Measurements from ENCODE around the gene SLC10A3. TPM values are rescaled to one million over a fixed set of nuclear protein-coding genes. Genes with fewer than 3 reads are reported as not detected.

Gene SLC10A3
- total RNA-seq, 4 donors from 2014 or later, result 9.1 to 62.8 (median 32.7) TPM

- no peaks in the 10 kb centered on the region for H3K36me3 ChIP-seq
- intact Hi-C loops (cut with DNase I; ENCODE audit: low total_unique reads), result no loop called here
Observed at GRCh38 chrX:154471839-154472684, 18.4 kb downstream of the SLC10A3 start.

GRCh38 chrX:154470914-154471568, 19.4 kb downstream of the SLC10A3 start:
- intact Hi-C loops (cut with DNase I; ENCODE audit: low total_unique reads), result no loop called here
- Histone ChIP-seq H3K27me3 (no peaks in the 10 kb centered on the region), H3K36me3 (no peaks in the 10 kb centered on the region), H3K4me1 (no peaks in the 10 kb centered on the region), H3K27ac (no peak overlapping the region), H3K4me3 (no peak overlapping the region), H3K9me3 (no peaks in the 10 kb centered on the region)
- TF ChIP-seq POLR2A (IDR thresholded peaks at IDR 0.05), result no peak
- TF ChIP-seq, protein P1, sequence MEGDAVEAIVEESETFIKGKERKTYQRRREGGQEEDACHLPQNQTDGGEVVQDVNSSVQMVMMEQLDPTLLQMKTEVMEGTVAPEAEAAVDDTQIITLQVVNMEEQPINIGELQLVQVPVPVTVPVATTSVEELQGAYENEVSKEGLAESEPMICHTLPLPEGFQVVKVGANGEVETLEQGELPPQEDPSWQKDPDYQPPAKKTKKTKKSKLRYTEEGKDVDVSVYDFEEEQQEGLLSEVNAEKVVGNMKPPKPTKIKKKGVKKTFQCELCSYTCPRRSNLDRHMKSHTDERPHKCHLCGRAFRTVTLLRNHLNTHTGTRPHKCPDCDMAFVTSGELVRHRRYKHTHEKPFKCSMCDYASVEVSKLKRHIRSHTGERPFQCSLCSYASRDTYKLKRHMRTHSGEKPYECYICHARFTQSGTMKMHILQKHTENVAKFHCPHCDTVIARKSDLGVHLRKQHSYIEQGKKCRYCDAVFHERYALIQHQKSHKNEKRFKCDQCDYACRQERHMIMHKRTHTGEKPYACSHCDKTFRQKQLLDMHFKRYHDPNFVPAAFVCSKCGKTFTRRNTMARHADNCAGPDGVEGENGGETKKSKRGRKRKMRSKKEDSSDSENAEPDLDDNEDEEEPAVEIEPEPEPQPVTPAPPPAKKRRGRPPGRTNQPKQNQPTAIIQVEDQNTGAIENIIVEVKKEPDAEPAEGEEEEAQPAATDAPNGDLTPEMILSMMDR (IDR thresholded peaks at IDR 0.05), result no peak
- DNase-seq, result no peak

More at GRCh38 chrX:154471839-154472684, 18.4 kb downstream of the SLC10A3 start:
- Histone ChIP-seq H3K27ac (no peak overlapping the region), H3K9me3 (no peaks in the 10 kb centered on the region), H3K27me3 (no peaks in the 10 kb centered on the region), H3K4me3 (no peak overlapping the region), H3K4me1 (no peaks in the 10 kb centered on the region)
- peak in 1 of 2 donors; percentile 9 for DNase-seq
- TF ChIP-seq, protein P1 (IDR thresholded peaks at IDR 0.05), result no peak
- TF ChIP-seq POLR2A (IDR thresholded peaks at IDR 0.05), result no peak

GRCh38 chrX:154470434-154470833, 20.0 kb downstream of the SLC10A3 start:
- no peak overlapping the region for H3K27ac ChIP-seq
- H3K36me3 ChIP-seq, result no peaks in the 10 kb centered on the region
- no peaks in the 10 kb centered on the region for H3K9me3 ChIP-seq
- TF ChIP-seq POLR2A (IDR thresholded peaks at IDR 0.05), result no peak
- TF ChIP-seq, protein P1 (IDR thresholded peaks at IDR 0.05), result no peak
- no peaks in the 10 kb centered on the region for H3K4me1 ChIP-seq
- no peaks in the 10 kb centered on the region for H3K27me3 ChIP-seq
- intact Hi-C loops (cut with DNase I; ENCODE audit: low total_unique reads), result no loop called here
- no peak overlapping the region for H3K4me3 ChIP-seq
- no peak for DNase-seq

DNA sequence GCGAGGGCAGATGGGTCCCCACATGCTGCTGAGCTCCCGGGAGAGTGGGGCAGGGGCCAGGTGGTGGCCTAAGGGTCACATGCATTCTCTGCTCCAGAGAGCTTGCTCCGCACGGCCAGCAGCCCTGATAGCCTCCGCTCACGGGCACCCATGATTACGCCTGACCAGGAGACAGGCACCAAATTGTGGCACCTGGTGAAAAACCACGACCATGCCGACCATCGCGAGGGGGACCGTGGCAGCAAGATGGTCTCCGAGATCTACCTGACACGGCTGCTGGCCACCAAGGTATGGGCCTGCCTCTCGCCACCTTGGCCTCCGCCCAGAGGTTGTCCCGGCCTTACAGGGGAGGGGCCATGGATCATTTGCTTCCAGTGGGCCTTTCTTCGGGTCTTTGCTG, 20.5 kb downstream of the SLC10A3 start:
- intact Hi-C loops (cut with DNase I; ENCODE audit: low total_unique reads), result no loop called here
- TF ChIP-seq, protein P1 (IDR thresholded peaks at IDR 0.05), result no peak
- TF ChIP-seq POLR2A (IDR thresholded peaks at IDR 0.05), result no peak
- Histone ChIP-seq H3K27ac (no peak overlapping the region), H3K9me3 (no peaks in the 10 kb centered on the region), H3K27me3 (no peaks in the 10 kb centered on the region), H3K4me1 (no peaks in the 10 kb centered on the region), H3K4me3 (no peak overlapping the region), H3K36me3 (no peaks in the 10 kb centered on the region)
- DNase-seq, result no peak

- intact Hi-C loops (cut with DNase I; ENCODE audit: low total_unique reads), result no loop called here
- no peak overlapping the region for H3K4me3 ChIP-seq
- no peak overlapping the region for H3K27ac ChIP-seq
- H3K36me3 ChIP-seq, result no peaks in the 10 kb centered on the region
- H3K4me1 ChIP-seq, result no peaks in the 10 kb centered on the region
- no peaks in the 10 kb centered on the region for H3K9me3 ChIP-seq
- no peak for DNase-seq
- H3K27me3 ChIP-seq, result no peaks in the 10 kb centered on the region
- TF ChIP-seq POLR2A (IDR thresholded peaks at IDR 0.05), result no peak
- TF ChIP-seq, protein P1 (IDR thresholded peaks at IDR 0.05), result no peak
Observed at GRCh38 chrX:154469114-154469513, 21.3 kb downstream of the SLC10A3 start.
